ENCODE data around the gene RBM24. TPM values are rescaled to one million over a fixed set of nuclear protein-coding genes. Genes with fewer than 3 reads are reported as not detected.

RBM24 gene
- total and polyA plus RNA-seq, 12 donors, result 0.11 to 1.0 (median 0.35) TPM; not detected in 3

DNA sequence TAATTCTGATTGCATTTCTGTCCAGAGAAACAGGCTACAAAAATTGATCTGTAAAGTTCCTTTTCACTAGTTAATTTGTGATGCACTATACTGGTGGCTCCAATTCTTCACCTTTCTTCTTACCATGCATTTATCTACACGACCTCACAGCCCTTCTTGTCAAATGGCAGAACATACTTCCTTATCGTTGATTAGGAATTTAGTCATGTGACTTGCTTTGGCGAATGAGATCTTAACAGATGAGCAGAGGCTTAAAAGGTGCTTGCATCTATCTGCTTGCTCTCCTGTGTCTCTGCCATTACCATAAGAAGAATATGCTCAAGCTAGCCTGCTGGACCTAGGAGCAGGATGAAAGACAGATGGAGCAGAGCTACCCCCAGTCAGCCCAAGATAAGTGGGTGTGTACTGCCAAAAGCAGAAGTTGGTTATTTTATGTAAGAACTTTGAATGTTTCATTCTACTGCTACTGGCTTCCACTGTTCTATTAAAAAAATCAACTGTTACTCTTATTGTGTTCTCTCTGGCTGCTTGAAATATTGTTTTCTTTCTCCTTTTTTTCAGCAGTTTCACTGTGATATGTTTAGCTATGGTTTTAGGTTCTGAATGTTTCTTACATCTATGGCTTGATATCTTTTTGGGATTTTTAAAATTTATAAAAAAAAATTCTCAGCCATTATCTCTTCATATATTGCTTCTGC, 40.2 kb upstream of the RBM24 start:
- no peak for DNase-seq
- Histone ChIP-seq H3K9me3 (replicated peaks in 1 of 3) (no peaks in the 10 kb centered on the region), H3K4me1 (replicated peaks in 1 of 2) (no peaks in the 10 kb centered on the region), H3K4me3 (no peak overlapping the region), H3K36me3 (replicated peaks in 1 of 2) (no peaks in the 10 kb centered on the region), H3K27ac (no peak overlapping the region), H3K27me3 (peaks cover 5% of the 10 kb centered on the region)
- TF ChIP-seq CTCF (IDR thresholded peaks at IDR 0.05) (no peak), POLR2A (IDR thresholded peaks at IDR 0.05) (no peak)
- intact Hi-C loops (cut with DNase I), result no loop called here
- WGBS, 4 donors, result 62 to 70% (median 65%) methylated on average over 3 of the region's 3 CpGs

GRCh38 chr6:17242087-17242486, 39.1 kb upstream of the RBM24 start:
- no peak overlapping the region for H3K4me3 ChIP-seq
- TF ChIP-seq CTCF (IDR thresholded peaks at IDR 0.05) (no peak), POLR2A (IDR thresholded peaks at IDR 0.05) (no peak)
- H3K9me3 ChIP-seq (replicated peaks in 1 of 3), result no peaks in the 10 kb centered on the region
- peaks cover 5% of the 10 kb centered on the region for H3K27me3 ChIP-seq
- H3K36me3 ChIP-seq (replicated peaks in 1 of 2), result no peaks in the 10 kb centered on the region
- H3K27ac ChIP-seq, result no peak overlapping the region
- DNase-seq, result no peak
- WGBS, 4 donors, result 24 to 39% (median 35%) methylated on average over 1 of the region's 1 CpG
- intact Hi-C loops (cut with DNase I), result no loop called here
- H3K4me1 ChIP-seq (replicated peaks in 1 of 2), result no peaks in the 10 kb centered on the region

GRCh38 chr6:17250237-17250636, 30.9 kb upstream of the RBM24 start:
- Histone ChIP-seq H3K36me3 (replicated peaks in 1 of 2) (no peaks in the 10 kb centered on the region), H3K27ac (no peak overlapping the region), H3K4me3 (no peak overlapping the region), H3K27me3 (peaks cover 3% of the 10 kb centered on the region), H3K4me1 (replicated peaks in 1 of 2) (no peaks in the 10 kb centered on the region), H3K9me3 (replicated peaks in 1 of 3) (no peaks in the 10 kb centered on the region)
- no peak for DNase-seq
- TF ChIP-seq CTCF (IDR thresholded peaks at IDR 0.05) (no peak), POLR2A (IDR thresholded peaks at IDR 0.05) (no peak)
- WGBS, 4 donors, result 50 to 62% (median 59%) methylated on average over 2 of the region's 2 CpGs
- intact Hi-C loops (cut with DNase I), result no loop called here

GRCh38 chr6:17251953-17252352, 29.2 kb upstream of the RBM24 start:
- Histone ChIP-seq H3K9me3 (replicated peaks in 1 of 3) (no peaks in the 10 kb centered on the region), H3K36me3 (replicated peaks in 1 of 2) (no peaks in the 10 kb centered on the region), H3K4me3 (no peak overlapping the region), H3K27me3 (peaks cover 3% of the 10 kb centered on the region), H3K27ac (no peak overlapping the region), H3K4me1 (replicated peaks in 1 of 2) (no peaks in the 10 kb centered on the region)
- intact Hi-C loops (cut with DNase I), result no loop called here
- no peak for TF ChIP-seq POLR2A (IDR thresholded peaks at IDR 0.05)
- DNase-seq, result no peak

- TF ChIP-seq POLR2A (IDR thresholded peaks at IDR 0.05) (no peak), CTCF (IDR thresholded peaks at IDR 0.05) (no peak)
- intact Hi-C loops (cut with DNase I), result no loop called here
- WGBS, 4 donors, result 72 to 83% (median 78%) methylated on average over 4 of the region's 4 CpGs
Measured at GRCh38 chr6:17258749-17259148, 22.4 kb upstream of the RBM24 start.

More at GRCh38 chr6:17258749-17259148, 22.4 kb upstream of the RBM24 start:
- Histone ChIP-seq H3K36me3 (replicated peaks in 1 of 2) (no peaks in the 10 kb centered on the region), H3K4me3 (no peak overlapping the region), H3K9me3 (replicated peaks in 1 of 3) (no peaks in the 10 kb centered on the region), H3K27me3 (no peaks in the 10 kb centered on the region), H3K4me1 (replicated peaks in 1 of 2) (no peaks in the 10 kb centered on the region), H3K27ac (no peak overlapping the region)
- DNase-seq, result no peak

Measured in adrenal gland (tissue), 12 donors.